Endometrium (tissue), 2 donors: ENCODE results near the gene ALPP.
"Not testable (repeated sequence)": the region's sequence is repeated elsewhere in the genome, so short reads cannot be mapped to it uniquely, and the experiment has no call there.

Experiments
- FAIRE-seq: peaks from 2 replicates; lab custom pipeline; 2012; peaks lifted over from hg19 to GRCh38; lab: Jason Lieb, UNC
- donor health status: control.
- donor health status: control.

The ALPP gene

DNA sequence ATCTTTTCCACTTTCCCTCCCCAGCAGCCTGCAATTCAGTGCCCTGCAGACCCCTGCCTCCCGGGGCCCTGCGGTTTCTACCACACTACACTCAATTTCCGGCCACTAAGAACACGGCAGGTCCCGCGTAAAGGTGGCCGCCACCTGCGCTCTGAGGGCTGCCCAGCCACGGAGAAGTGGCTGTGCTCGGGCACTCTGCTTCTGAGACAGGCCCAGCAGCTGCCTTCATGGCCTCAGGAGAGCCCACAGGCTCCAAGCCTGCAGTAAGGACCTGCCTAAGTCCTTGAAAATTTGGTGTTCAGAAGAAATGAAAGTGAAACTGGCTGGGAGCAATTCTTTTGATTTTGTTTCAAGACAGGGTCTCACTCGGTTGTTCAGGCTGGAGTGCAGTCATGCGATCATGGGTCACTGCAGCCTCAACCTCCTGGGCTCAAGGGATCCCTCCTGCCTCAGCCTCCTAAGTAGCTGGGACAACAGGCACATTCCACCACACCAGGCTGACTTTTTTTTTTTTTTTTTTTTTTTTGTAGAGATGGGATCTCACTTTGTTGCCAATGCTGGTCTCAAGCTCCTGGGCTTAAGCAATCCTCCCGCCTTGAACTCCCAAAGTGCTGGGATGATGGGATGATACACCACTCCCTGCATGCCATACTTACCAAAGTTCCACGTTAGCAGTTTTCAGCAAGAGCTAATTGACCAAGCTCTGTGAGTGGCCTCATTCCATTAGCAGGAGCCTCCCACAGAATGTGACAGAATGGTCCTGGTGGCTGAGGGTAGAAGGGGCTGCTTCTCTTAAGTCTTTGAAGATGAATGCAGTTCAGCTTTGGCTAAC is 14.6 kb upstream of the ALPP start:
- FAIRE-seq = no peak

DNA sequence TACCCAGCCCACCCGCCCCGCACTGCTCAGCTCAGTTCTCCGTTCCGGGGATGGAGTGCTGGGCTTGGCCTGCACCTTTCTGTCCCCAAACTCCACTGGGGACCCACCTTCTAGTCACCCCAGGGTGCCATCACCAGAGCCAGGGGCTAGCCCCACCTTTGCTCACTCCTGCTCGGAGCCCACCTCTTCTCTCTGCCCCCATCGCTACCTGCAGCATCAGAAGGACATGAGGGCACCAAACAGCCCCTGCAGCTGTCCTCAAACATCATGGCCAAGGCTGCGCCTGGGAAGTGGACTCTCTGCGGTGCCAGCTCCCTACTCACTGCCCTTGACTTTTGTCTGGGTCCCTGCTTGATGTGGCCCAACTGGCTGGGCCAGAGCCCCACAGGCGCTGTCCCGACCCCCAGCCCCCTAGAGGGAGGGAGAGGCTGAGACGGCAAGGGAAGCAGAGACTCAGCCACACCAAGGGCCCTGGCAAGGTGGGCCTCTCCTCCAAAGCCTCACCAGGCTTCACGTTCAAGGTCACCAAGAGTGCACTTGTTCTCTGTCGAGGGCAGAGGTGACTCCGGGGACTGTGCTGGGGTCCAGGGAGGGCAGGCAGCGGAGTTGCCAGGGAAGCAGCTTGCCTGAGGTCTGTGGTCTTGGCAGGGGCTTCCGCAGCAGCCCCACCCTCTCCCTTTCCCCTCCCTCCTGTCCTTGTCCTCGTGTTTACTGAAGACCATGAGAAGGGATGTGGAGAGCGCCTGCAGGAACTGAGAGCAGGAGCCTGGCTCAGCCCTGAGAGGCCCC is 13.6 kb upstream of the ALPP start:
- not testable (repeated sequence) for FAIRE-seq

DNA sequence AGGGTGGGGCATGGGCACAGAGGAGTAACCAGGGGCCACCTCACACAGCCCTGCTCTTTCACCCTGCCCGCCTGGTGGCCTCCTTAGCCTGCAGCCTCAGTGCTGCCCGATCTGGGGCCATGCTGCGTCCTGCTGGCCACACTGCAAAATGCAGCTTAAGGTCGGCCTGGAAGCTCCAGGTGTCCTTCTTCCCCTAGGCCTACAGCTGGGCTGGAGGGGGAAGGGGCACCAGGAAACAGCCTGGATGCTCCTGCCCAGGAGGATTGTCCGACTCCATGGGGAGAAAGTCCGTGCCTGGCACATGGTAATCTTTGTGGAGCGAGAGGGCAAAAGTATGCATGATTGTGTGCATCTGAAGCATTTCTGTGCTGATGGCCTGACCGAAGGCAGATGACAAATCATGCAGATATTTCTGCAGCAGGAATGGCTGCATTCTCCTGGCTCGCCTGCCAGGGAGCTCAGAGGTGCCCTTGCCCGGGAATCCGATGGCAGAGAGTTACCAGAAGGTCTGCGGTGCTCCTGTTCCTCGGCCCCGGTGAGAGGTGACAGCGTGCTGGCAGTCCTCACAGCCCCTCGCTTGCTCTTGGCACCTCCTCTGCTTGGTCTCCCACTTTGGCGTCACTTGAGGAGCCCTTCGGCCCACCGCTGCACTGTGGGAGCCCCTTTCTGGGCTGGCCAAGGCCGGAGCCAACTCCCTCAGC is 12.8 kb upstream of the ALPP start:
- FAIRE-seq = no peak

GRCh38 chr2:232366461-232366860 is 12.1 kb upstream of the ALPP start:
- FAIRE-seq = not testable (repeated sequence)

DNA sequence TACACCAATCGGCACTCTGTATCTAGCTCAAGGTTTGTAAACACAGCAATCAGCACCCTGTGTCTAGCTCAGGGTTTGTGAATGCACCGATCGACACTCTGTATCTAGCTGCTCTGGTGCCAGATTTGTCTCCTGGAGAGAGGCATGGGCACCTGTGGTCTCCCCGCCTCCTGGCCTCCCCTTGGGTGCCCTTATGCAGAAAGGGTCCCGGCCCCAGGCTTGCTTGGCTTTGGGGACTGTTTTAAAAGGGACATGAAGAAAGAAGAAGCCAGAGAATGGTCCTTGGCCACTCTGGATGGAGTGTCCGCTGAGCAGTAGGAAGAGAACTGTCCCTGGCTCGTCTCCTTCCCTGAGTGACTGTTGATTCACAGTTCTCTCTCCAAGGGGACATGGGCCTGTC is 11.5 kb upstream of the ALPP start:
- no peak for FAIRE-seq

GRCh38 chr2:232367591-232368233 is 10.8 kb upstream of the ALPP start:
- no peak for FAIRE-seq

DNA sequence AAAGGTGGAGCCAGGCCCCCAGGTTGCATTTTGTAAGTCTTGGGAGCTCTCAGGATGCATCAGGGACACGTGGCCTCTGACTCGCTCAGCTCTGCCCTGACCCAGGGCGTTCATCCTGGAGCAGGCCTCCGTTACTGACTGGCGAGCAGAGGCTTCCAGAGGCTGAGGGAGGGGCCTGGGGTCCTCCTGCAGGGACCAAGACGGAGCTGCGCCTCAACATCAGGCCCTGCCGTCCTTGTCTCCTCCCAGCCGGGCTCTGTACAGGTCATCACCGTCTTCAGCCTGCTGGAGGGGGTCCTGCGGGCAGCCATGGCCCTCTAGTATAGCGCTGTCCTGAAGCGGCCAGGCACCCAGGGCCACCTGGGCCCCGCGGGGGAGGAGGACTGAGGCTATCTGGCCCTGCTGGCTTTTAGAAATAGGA is 10.2 kb upstream of the ALPP start:
- no peak for FAIRE-seq

GRCh38 chr2:232369126-232369951 is 9.2 kb upstream of the ALPP start:
- FAIRE-seq = no peak

GRCh38 chr2:232370007-232370406 is 8.5 kb upstream of the ALPP start:
- not testable (repeated sequence) for FAIRE-seq

- FAIRE-seq = no peak
Observed at GRCh38 chr2:232372231-232373208, 6.0 kb upstream of the ALPP start.

GRCh38 chr2:232374356-232374755 is 4.2 kb upstream of the ALPP start:
- FAIRE-seq = no peak

DNA sequence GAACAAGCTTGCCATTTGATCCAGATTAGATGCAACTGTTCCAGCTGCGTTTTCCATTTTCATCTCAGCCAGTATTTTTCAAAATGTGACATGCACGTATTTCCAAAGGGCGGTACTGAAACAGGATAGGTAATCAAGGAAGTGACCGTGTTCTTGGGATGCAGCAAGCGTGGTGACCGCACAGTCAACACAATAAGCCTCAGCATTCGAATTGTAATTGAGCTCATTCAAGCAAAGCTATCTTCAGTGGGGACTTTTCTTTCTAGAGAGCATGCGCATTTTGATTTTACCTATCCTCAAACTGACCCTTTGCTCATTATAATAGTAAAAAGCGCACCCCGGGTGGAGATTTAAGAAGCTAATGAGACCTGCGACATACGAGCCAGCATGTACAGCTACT is 3.4 kb upstream of the ALPP start:
- no peak for FAIRE-seq

GRCh38 chr2:232376260-232376659 is 2.3 kb upstream of the ALPP start:
- no peak for FAIRE-seq

DNA sequence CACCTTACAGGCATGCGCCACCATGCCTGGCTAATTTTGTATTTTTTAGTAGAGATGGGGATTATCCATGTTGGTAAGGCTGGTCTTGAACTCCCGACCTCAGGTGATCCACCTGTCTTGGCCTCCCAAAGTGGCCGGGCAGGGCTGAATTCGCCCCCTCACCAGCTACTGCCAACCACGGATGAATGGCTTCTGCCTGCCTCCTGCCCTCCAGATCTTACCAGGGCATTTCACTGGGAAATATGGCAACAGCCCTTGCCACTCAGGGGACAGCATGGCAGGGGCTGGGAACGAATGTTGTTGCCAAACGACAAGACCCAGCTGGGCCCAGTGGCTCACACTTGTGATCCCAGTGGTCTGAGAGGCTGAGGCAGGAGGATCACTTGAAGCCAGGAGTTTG is 1.8 kb upstream of the ALPP start:
- FAIRE-seq = no peak

GRCh38 chr2:232377319-232377718 is 1.2 kb upstream of the ALPP start:
- no peak for FAIRE-seq

GRCh38 chr2:232377841-232378734 is 463 bp upstream of the ALPP start:
- FAIRE-seq = no peak

DNA sequence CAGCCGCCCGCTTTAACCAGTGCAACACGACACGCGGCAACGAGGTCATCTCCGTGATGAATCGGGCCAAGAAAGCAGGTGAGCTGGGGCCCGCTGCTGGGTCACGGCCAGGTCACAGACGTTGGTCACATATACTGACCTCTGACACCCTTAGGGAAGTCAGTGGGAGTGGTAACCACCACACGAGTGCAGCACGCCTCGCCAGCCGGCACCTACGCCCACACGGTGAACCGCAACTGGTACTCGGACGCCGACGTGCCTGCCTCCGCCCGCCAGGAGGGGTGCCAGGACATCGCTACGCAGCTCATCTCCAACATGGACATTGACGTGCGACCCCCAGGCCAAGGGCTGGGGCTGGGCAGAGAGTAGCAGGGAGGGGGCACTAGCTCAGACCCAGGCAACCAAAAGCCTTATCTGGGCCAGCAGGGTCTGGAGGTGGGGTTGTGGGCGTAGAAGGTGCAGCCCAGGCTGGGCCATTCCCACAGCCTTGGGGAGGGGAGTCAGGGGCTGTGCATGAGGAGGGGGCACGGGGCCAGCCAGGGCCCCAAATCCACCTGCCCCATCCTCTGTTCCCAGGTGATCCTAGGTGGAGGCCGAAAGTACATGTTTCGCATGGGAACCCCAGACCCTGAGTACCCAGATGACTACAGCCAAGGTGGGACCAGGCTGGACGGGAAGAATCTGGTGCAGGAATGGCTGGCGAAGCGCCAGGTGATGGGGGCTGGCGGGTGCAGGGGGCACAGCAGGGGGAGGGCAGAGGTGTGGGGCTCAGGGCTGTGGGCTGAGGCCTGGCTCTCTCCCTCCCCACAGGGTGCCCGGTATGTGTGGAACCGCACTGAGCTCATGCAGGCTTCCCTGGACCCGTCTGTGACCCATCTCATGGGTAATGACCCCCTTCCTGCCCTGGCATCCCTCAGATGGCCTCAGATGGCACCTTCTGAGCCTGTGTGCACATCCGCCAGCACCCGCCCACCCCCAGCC is 1.3 kb downstream of the ALPP start:
- not testable (repeated sequence) for FAIRE-seq
